Measurements from ENCODE around the gene PRLH. TPM values are rescaled to one million over a fixed set of nuclear protein-coding genes. Genes with fewer than 3 reads are reported as not detected.
"Not testable (repeated sequence)": the region's sequence is repeated elsewhere in the genome, so short reads cannot be mapped to it uniquely, and the experiment has no call there.

PRLH gene
- polyA plus RNA-seq, 3 donors = not detected

DNA sequence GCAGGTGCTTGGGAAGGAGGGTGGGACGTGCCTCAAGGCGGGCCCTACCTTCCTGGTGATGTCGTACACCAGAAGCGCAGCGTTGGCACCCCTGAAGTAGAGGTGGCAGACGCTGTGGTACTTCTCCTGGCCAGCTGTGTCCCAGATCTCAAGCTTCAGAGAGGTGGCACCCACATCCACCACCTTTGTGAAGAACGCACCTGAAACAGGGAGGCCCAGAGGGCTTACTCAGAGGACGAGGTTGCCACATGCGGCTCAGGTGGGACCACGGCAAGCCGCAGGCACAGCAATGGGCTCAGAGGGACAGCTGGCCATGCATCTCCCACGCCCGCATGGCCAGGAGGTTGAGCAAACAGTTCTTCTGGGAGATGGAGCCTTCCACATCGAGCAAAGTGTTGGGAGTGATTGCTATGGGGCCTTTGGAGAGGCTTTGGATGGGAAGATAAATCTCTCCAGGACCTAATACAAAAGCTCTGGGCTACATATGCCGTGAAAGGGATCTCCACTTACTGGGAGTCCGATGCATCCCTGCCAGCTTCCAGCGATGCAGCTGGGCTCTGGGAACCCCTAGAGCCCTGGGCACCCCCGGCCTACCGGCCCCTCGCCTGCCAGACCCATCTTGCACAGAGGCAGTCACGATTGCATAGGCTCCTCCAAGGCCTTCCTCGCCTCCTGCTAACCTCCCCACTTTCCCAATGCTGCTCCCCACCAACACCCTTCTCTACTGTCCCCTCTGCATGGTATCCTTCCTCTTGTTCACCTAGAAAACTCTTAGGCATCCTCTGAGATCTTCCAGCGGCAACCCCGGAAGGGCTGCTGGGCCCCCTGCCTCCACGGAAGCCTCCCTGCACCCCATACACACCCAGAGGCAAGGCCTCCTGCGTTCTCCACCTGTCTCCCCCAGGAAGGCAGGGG is 11.8 kb downstream of the PRLH start:
- no peak for DNase-seq (ENCODE audit: low read depth in 3 of 3, low spot score in 2 of 3)

DNA sequence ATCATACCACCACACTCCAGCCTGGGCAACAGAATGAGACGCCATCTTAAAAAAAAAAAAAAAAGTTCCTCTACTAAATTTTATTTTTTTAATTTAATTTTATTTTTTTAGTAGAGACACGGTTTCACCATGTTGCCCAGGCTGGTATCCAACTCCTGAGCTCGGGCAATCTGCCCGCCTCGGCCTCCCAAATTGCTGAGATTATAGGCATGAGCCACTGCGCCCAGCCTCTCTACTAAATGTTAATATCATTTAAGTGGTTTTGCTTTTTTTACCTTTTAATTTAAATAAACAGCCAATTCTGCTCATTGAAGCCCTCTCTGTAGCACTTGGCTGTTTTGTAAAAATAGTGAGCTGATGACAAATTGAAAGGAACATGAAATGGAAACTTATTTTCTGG is 15.0 kb downstream of the PRLH start:
- no peak for DNase-seq (ENCODE audit: low read depth in 3 of 3, low spot score in 2 of 3)

DNA sequence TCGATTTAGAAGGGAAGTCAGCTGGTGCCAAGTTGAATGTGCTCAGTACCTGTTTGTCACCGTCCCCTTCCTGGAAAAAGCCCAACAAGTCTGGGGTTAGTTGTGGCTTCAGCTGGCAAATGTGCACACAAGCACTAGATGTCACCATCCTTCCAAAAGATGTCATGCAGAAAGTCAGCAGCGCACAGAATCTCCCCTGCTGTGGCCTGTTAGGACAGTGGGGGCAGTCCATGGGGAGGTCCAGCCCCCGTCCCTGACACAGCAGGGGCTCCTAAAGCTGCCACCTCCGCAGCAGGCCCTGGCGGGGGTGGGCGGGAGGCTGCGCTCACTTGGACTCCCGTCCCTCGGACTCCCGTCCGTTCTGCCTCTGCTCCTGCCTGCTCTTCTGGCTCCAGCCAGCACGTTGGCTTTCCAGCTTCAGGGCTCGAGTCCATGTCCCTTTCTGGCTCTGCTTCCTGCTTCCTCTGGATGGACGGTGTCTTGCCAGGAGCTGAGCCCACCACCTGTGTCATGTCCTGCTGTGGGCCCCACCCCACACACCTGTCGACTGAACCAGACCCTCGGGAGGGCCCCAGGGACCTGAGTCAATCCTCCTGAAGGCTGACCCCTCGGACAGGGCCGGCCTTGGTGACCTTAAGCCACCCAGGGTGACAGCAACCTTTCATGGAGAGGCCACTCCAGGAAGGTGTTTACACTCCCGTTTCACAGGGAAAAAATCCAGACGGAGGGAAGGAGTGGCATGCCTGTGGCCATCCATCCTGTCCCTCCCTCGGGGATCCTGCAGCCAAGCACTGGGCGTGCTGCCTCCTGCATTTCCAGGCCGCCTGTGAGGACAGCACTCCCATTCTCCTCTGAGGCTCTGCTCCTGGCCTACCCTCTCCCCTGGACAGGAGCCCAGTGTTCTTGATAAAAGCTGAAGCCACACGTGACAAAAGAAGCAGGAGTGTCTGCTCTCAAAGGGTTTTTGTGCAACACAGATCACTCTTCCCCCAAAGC is 15.7 kb downstream of the PRLH start:
- peak in 1 of 3 donors; percentile 53 for DNase-seq (ENCODE audit: low read depth in 3 of 3, low spot score in 2 of 3)

DNA sequence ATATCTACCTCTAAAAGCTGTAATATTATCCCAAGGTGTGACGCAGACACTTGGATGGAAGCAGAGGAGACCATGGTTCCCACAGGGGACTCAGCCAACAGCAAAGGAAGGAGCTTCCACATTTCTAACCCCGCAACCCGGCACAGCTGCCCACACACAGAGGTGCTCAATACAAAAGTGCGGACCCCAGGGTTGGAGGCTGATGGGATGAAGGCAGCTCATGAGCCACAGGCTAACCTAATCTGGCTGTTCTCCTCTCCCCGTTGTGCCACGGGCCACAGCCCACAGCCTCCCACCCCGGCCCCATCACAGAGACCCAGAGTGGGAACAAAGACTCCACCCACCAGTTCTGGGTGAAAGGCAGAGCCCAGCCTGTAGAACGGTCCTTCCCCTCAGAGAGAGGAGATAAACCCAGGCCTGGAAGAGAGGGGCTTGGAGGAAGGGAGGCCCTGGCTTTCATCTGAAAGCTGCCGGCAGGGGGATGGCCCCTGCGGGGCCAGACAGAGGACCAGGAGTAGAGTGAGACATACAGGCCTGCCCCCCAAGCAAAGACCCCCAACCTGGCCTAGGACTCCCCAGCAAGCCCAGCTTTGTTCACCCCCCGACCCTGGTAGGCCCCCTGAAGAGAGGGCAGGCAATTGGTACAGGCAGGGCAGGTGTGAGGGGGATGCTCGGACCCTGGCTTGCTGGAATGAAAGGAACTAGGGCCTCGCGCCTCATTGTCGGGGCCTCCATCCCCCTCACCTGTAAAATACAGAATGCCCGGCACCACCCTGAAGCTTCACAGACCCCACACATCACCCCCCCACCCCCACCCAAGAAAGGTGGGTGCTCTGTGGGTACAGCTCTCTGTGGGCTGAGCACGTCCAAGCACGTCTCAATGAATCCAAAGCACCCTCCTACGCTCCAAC is 17.3 kb downstream of the PRLH start:
- DNase-seq (ENCODE audit: low read depth in 3 of 3, low spot score in 2 of 3) = no peak

DNA sequence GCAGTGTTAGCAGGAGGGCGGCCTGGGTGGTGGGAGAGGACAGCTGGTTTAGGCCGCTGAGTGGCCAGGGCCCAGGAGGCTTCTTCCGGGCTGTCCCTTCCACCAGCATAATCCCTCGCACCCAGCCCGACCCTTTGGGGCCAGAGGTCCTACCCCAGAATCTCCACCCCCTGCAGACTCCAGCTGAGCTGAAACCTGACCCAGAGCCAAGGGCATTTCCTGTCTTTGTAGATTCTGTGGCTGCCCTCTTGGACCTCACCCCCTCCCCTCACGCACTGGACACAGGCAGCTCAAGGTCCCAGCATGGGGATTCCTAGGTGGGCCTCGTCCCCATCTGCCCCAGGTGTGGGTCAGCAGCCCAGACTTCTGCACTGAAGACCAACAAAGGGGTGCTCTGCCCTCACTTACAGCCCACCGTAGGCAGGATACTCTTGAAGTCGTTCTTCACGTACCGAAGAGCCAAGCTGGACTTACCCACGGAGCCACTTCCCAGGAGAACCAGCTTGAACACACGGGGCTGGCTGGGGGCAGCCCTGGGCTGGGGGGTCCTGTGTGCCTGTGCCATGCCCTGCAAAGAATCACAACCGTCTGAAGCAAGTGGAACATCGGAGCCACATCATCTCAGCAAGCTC is 19.3 kb downstream of the PRLH start:
- no peak for DNase-seq (ENCODE audit: low read depth in 3 of 3, low spot score in 2 of 3)

DNA sequence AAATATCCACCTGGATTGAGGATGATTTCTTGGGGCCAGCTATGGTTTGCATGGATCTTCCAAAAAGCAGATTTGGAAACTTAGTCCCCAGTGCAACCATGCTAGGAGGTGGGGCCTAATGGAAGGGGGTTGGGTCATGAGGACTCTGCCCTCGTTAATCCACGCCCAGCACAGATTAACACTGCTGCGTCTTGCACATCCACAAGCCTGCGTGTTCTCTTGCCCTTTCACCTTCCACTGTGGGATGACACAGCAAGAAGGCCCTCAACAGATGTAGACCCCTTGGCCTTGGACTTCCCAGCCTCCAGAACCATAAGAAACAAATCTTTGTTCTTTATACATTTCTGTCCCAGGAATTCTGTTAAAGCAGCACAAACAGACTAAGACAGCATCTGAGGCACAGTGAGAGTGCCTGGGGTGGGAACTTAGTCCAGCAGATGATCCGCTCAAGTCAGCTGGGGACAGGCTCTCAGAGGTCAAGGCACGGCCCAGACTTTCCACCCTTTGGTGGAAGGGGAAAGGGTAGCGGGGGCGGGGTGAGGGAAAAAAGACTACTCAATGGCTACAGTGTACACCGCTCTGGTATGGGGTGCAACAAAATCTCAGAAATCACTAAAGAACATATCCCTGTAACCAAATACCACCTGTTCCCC is 21.8 kb downstream of the PRLH start:
- DNase-seq (ENCODE audit: low read depth in 3 of 3, low spot score in 2 of 3) = no peak

DNA sequence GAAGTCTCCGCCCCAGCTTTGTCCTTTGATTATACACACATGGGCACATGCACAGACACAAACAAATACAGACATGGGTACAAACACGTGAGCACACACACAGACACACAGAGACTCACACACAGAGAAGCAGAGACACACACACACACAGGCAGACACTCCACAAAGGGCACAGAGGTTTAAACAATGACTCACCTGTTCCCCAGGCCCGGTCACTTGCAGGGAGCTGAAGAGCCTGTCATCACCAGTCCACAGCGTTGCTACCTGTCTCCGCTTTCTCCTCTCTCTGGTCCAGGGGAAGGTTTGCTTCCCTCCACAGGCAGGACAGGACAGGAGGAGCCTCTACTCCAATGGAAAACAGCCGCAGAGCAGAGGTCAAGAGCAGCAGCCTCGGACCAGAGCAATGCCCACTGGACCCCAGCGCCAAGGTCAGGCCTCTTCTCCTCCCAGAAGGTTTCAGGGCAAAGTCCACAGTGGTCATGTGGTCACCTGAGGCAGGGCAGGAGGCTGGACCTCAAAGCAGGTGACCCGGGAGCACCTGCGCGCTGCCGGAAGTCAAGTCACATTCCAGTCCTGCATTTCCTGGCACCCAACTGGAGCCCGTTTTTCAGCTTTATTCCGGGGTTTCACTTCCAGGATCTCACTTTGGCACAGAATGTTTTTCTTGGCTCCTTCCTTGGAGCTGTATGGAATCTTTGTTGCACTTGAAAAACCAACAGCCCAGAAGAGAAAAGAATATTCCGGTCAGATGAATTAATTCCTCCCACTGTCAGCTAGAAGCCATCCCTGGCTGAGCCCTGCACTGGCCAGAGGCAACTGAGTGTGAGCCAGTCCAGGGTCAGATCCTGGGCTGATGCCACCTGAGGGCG is 24.1 kb downstream of the PRLH start, which contains the start of gene RAB17:
TSS of gene RAB17 (minus strand) at position 463 of the 869 bp plus-strand sequence. CDS start 4,580 bp downstream, outside the sequence.
- no peak for DNase-seq (ENCODE audit: low read depth in 3 of 3, low spot score in 2 of 3)

DNA sequence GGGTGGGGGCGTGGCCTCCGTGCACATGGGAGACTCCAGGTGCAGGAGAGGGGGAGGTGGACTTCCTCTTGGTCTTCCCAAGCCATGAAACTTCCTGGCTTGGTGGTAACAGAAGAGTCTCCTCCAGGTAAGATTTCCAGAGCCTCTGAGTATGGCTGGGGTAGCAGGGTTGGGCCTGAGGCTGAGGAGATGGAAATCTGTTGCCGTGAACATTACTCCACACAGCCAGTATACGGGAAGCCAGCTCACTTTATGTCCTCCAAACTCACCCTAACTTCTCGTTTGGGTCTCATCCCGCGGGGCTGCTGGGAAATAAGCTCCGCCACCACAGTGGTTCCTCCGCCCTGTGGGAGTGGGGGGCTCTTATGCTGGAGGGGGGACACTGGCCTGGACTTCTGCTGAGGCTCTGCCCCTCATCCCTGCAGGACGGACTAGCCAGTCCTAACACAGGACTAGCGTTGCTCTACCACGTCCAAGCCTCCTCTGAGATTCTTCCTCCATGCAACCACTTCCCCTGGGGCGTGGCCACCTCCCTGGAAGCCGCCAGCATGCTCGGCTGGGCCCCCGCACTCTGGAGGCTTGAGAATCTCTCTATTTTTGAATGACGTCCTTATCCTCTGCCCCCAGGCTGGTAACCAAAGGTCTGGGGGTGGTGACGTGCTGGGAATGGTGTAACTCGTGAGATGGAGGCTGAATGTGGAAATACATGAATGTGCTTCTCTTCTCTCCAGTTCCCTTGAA is 24.9 kb downstream of the PRLH start:
- no peak for DNase-seq (ENCODE audit: low read depth in 3 of 3, low spot score in 2 of 3)

DNA sequence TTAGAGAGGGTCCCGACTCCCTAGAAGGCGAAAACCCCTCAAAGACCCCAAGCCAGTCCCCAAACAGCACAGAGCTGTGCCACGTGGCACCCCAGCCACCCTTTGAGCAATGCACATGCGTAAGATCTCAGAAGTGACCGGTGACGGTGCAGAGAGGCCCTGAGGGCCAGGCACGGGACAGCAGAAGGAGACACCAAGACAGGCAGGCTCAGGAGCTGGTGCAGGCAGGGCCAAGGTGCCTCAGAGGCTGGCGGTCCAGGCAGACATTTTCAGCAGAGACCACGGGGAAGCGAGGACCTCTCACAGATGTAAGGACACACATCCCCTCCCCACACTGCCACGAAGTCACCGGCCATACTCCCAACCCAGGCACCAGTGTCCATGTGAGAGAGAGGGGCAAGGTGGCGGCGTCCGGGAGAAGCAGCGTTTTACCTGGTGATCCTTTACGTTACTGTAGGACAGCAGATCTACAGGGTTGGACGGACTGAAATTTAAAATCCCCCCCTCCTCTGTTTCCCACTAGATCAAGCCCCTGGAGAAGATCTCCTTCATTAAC is 26.1 kb downstream of the PRLH start:
- DNase-seq (ENCODE audit: low read depth in 3 of 3, low spot score in 2 of 3) = no peak

DNA sequence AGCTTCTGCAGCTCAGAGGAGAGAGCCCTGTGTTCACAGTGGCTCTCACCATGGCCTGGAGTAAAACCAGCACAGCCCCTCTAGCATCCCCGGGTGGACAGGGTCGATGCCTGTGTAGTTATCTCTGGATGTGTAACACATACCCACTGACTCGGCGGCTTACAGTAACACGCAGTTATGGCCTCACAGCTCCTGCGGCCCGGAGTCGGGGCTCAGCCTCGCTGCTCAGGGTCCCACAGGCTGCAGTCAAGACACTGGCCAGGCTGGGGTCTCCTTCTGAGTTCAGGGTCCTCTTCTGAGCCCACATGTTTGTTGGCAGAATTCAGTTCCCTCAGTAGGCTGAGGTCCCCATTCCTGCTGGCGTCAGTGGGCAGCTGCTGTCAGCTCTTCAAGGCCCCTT is 26.7 kb downstream of the PRLH start:
- DNase-seq (ENCODE audit: low read depth in 3 of 3, low spot score in 2 of 3) = no peak

DNA sequence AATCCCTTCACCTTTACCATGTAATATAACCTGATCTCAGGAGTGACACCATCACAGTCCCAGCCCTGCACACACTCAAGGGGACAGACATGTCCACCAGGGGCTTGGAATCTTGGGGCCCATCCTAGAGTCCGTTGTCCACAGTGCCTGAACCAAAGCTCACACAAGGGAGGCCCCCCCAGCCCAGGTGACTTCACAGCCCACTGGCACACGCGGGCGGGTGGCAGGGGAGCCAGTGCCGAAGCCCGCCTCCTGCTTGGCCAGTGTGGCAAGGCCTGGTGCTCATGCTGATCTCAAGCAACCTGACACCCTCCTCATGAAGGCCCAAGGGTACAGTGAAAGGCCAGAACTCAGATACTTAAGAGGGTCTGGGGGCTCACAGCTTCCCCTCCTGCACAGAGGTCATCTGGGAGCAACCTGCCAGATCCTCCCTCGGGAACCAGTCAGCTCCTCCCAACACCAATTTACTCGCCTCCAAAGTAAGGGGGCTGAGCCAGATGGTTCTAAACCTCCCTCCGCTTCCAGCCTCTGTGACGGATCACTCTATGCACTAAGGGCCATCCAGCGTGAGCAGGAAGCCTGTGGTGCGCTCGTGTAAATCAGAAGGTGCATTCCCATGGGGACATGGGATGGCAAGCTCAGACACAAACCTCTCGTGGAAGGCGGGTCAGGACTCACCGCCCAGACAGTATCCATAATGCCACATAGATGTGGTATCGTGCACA is 27.4 kb downstream of the PRLH start:
- no peak for DNase-seq (ENCODE audit: low read depth in 3 of 3, low spot score in 2 of 3)

DNA sequence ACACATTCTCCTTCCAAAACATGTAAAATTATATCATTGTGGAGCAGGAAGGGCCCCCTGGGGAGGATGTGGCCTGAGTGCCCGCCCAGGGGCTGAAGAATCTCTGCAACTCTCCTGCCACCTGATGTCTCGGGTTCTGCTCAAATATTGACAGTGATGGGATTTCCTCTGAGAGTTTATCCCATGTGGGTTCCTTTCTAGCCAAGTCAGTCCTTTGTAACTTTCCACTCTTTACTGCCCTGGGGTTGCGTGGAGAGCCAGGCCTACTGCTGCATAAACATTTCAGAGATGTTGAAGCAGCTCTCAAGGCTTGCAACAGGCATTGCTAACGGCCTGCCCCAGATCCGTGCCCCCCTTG is 28.1 kb downstream of the PRLH start:
- no peak for DNase-seq (ENCODE audit: low read depth in 3 of 3, low spot score in 2 of 3)

DNA sequence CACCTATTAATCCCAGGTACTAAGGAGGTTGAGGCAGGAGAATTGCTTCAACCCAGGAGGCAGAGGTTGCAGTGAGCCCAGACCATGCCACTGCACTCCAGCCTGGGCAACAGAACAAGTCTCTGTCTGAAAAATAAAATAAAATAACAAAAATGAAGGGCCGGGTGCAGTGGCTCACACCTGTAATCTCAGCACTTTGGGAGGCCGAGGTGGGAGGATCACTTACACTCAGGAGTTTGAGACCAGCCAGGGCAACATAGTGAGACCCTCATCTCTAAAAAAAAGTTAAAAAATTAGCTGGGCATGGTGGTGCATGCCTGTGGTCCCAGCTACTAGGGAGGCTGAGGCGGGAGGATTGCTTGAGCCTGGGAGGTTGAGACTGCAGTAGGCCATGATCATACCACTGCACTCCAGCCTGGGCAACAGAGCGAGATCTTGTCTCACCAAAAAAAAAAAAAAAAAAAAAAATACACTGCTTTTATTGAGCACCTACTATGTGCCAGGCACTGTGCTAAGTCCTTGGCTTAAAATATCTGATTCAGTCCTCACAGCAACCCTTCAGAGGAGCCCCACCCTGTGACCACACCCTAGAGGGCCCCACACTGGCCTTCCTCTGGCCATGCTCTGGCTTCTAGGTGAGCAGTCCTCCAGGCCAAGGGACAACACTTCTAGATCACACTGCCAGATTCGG is 29.6 kb downstream of the PRLH start:
- DNase-seq (ENCODE audit: low read depth in 3 of 3, low spot score in 2 of 3) = not testable (repeated sequence)

DNA sequence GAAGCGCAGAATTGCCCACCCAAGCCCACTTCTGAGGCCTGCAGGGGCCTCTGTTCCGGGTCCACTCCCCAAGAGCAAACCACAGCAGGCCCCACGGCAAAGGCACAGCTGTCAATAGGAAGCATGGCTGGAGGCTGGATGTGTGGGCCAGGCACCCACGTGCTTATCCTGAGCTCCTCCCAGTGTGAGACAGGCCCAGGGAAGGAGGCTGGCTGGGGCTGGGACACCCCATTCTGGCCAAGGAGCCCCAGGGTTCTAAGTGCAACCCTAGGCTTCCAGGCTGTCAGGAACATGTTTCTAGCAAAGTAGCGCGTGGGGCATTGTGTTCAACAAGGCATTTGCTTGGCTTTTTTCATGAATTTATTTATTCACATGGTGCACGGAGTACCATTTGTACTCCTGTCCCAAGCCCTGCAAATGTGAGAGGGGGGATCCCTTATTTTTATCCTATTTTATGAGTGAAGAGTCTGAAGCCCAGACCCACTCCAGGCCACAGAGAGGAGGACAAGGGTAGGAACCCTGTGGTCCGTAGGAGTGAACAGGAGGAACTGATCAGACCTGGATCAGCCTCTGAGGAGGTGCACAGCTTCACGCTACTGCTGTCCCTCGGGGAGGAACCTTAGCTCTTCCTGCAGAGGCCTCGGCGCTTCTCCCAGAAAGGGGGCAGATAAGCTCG is 30.3 kb downstream of the PRLH start:
- no peak for DNase-seq (ENCODE audit: low read depth in 3 of 3, low spot score in 2 of 3)
